DND-41 (cell line): ENCODE measurements around the gene DLGAP5.

Source experiments
- ATAC-seq: fragments of 200-7000 bp; cut with Tn5 transposase; 3 replicates; pipeline ENCODE4 v1.9.1; 2021; ENCODE audit warnings: low read depth; ENCODE audit not compliant: insufficient read depth
- DNase-seq: peaks from one replicate; pipeline ENCODE4 v3.0.0-alpha.2; 2020
- H2AFZ ChIP-seq: 2 replicates; pipeline ENCODE4 v1.6.0; 2012; ENCODE audit warnings: low read depth, low read length
- H3K27ac ChIP-seq: 2 replicates; pipeline ENCODE4 v1.5.1; 2012; ENCODE audit warnings: low read length, inconsistent platforms
- H3K27me3 ChIP-seq: fragments of 200-600 bp; sonication (generic); 2 replicates; pipeline ENCODE4 v1.6.0; 2012; ENCODE audit warnings: low read length, mild to moderate bottlenecking, inconsistent platforms; ENCODE audit not compliant: insufficient read depth, poor library complexity
- H3K36me3 ChIP-seq: 2 replicates; pipeline ENCODE4 v1.5.1; 2012; ENCODE audit warnings: low read length, inconsistent platforms; ENCODE audit not compliant: insufficient read depth
- H3K4me1 ChIP-seq: 2 replicates; pipeline ENCODE4 v1.5.1; 2012; ENCODE audit warnings: mild to moderate bottlenecking, low read length; ENCODE audit not compliant: insufficient read depth
- H3K4me2 ChIP-seq: 2 replicates; pipeline ENCODE4 v1.6.0; 2012; ENCODE audit warnings: mild to moderate bottlenecking, moderate library complexity, low read length, inconsistent platforms; ENCODE audit not compliant: insufficient read depth
- H3K4me3 ChIP-seq, 2 experiments: fragments of 200-600 bp in 1 of 2; shearing (Covaris generic) in 1 of 2; 2 replicates each; pipeline ENCODE4 v1.5.1; 2012 to 2016; ENCODE audit warnings: inconsistent platforms in 2 of 2, low read length in 2 of 2, mild to moderate bottlenecking in 2 of 2, low read depth in 1 of 2, moderate library complexity in 1 of 2
- H3K79me2 ChIP-seq: 2 replicates; pipeline ENCODE4 v1.6.0; 2012; ENCODE audit warnings: low read length, inconsistent platforms; ENCODE audit not compliant: insufficient read depth
- H3K9ac ChIP-seq: 2 replicates; pipeline ENCODE4 v1.6.0; 2012; ENCODE audit warnings: low read depth, mild to moderate bottlenecking, inconsistent platforms, low read length, moderate library complexity
- H3K9me3 ChIP-seq: 2 replicates; pipeline ENCODE4 v1.5.1; 2012; ENCODE audit warnings: low read length, moderate library complexity, mild to moderate bottlenecking, inconsistent platforms; ENCODE audit not compliant: insufficient read depth, severe bottlenecking
- H4K20me1 ChIP-seq: 2 replicates; pipeline ENCODE4 v1.6.0; 2012; ENCODE audit warnings: low read length; ENCODE audit not compliant: insufficient read depth
- EZH2 ChIP-seq: IDR thresholded peaks from 3 replicates; pipeline ENCODE4 v1.6.1; 2012; ENCODE audit warnings: borderline replicate concordance, low read depth, mild to moderate bottlenecking, moderate library complexity, low read length, inconsistent platforms; ENCODE audit not compliant: severe bottlenecking
- TF ChIP-seq, protein P1 (sequence below): IDR thresholded peaks from 2 replicates; pipeline ENCODE4 v1.5.1; 2012; ENCODE audit warnings: borderline replicate concordance, low read length, moderate library complexity, mild to moderate bottlenecking; ENCODE audit not compliant: poor library complexity, severe bottlenecking; ENCODE audit errors: extremely low read depth

Gene DLGAP5

DNA sequence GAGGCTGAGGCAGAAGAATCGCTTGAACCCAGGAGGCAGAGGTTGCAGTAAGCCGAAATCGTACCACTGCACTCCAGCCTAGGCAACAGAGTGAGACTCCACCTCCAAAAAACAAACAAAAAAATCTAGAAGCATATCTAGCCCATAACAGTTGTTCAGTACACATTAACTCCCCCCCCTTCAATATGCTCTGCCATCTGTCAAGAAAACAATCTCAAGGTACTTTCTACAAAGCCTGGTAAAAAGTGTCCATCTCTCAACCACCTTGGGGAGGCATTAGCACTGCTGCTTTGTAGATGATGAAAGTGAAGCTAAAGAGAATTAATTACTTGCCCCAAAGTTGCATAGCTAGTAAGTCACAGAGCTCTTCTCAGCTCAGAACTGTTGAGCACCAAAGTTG is 37.4 kb downstream of the DLGAP5 start:
- H3K9ac ChIP-seq, result no peak overlapping the region
- H3K4me1 ChIP-seq, result no peaks in the 10 kb centered on the region
- H3K4me2 ChIP-seq, result no peak overlapping the region
- peaks cover 92% of the 10 kb centered on the region for H3K36me3 ChIP-seq
- no peak overlapping the region for H3K4me3 ChIP-seq
- H2AFZ ChIP-seq, result no peak overlapping the region
- no peak for DNase-seq
- no peak overlapping the region for H3K27ac ChIP-seq
- H3K9me3 ChIP-seq, result no peaks in the 10 kb centered on the region
- no peaks in the 10 kb centered on the region for H4K20me1 ChIP-seq
- TF ChIP-seq, protein P1, sequence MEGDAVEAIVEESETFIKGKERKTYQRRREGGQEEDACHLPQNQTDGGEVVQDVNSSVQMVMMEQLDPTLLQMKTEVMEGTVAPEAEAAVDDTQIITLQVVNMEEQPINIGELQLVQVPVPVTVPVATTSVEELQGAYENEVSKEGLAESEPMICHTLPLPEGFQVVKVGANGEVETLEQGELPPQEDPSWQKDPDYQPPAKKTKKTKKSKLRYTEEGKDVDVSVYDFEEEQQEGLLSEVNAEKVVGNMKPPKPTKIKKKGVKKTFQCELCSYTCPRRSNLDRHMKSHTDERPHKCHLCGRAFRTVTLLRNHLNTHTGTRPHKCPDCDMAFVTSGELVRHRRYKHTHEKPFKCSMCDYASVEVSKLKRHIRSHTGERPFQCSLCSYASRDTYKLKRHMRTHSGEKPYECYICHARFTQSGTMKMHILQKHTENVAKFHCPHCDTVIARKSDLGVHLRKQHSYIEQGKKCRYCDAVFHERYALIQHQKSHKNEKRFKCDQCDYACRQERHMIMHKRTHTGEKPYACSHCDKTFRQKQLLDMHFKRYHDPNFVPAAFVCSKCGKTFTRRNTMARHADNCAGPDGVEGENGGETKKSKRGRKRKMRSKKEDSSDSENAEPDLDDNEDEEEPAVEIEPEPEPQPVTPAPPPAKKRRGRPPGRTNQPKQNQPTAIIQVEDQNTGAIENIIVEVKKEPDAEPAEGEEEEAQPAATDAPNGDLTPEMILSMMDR, result no peak
- no peak for TF ChIP-seq EZH2
- no peaks in the 10 kb centered on the region for H3K27me3 ChIP-seq
- ATAC-seq, result no peak
- no peaks in the 10 kb centered on the region for H3K79me2 ChIP-seq

DNA sequence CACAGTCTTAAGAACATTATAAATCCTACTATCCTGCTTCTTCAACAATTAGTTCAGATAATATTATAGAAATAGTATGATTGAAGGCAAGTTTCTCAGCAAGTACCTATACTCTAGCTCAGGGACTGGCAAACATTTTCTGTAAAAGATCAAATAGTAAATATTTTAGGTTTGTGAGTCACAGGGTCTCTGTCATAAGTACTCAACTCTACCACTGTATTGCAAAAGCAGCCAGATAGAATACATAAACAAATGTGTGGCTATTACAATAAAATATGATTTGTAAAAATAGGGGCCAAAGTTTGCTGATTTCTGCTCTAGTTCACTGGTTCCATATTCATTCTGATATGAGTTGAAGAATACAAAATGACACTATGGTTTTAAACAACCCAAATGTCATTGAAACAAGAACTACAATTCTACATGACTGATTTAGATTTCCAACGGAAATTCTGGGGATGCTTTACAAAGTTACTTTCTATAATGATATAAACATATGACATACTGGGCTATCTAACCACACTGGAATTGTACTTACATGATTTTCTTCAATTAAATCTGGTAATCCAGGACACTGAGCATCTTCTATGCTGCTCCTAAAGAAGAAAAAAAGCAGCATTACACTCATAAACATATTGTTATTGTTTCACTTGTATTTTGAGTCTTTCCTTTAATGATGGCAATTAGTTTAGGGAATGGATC is 39.2 kb downstream of the DLGAP5 start:
- DNase-seq (no peak), ATAC-seq (no peak)
- TF ChIP-seq, protein P1, result no peak
- no peak for TF ChIP-seq EZH2
- no peak overlapping the region for H3K4me3 ChIP-seq
- no peaks in the 10 kb centered on the region for H3K9me3 ChIP-seq
- peaks cover 93% of the 10 kb centered on the region for H3K36me3 ChIP-seq
- no peak overlapping the region for H3K9ac ChIP-seq
- H3K79me2 ChIP-seq, result no peaks in the 10 kb centered on the region
- no peaks in the 10 kb centered on the region for H3K27me3 ChIP-seq
- no peak overlapping the region for H3K27ac ChIP-seq
- no peak overlapping the region for H2AFZ ChIP-seq
- no peak overlapping the region for H3K4me2 ChIP-seq
- no peaks in the 10 kb centered on the region for H4K20me1 ChIP-seq
- H3K4me1 ChIP-seq, result no peaks in the 10 kb centered on the region

GRCh38 chr14:55151601-55152000 is 39.8 kb downstream of the DLGAP5 start:
- Histone ChIP-seq H3K27ac (no peak overlapping the region), H3K4me1 (no peaks in the 10 kb centered on the region), H3K9me3 (no peaks in the 10 kb centered on the region), H3K79me2 (no peaks in the 10 kb centered on the region), H3K4me2 (no peak overlapping the region), H3K9ac (no peak overlapping the region), H3K36me3 (peaks cover 93% of the 10 kb centered on the region), H3K27me3 (no peaks in the 10 kb centered on the region), H4K20me1 (no peaks in the 10 kb centered on the region), H2AFZ (no peak overlapping the region), H3K4me3 (no peak overlapping the region)
- ATAC-seq (no peak), DNase-seq (no peak)
- no peak for TF ChIP-seq EZH2
- TF ChIP-seq, protein P1, result no peak

- no peak overlapping the region for H3K4me2 ChIP-seq
- ATAC-seq, result no peak
- H3K27ac ChIP-seq, result no peak overlapping the region
Observed at GRCh38 chr14:55146425-55146824, 45.0 kb downstream of the DLGAP5 start.

More at GRCh38 chr14:55146425-55146824, 45.0 kb downstream of the DLGAP5 start:
- no peak overlapping the region for H3K9ac ChIP-seq
- no peaks in the 10 kb centered on the region for H3K9me3 ChIP-seq
- no peak overlapping the region for H3K4me3 ChIP-seq
- no peak overlapping the region for H2AFZ ChIP-seq
- H3K36me3 ChIP-seq, result peaks cover 79% of the 10 kb centered on the region
- no peak for TF ChIP-seq EZH2
- TF ChIP-seq, protein P1, result no peak
- no peaks in the 10 kb centered on the region for H3K4me1 ChIP-seq
- H3K27me3 ChIP-seq, result no peaks in the 10 kb centered on the region
- H3K79me2 ChIP-seq, result no peaks in the 10 kb centered on the region
- no peak for DNase-seq
- H4K20me1 ChIP-seq, result no peaks in the 10 kb centered on the region
